GM19372 (cell line): ENCODE data around the gene ATP7A.
"Not testable (repeated sequence)": the region's sequence is repeated elsewhere in the genome, so short reads cannot be mapped to it uniquely, and the experiment has no call there.

Source experiments
- ATAC-seq: cut with Tn5 transposase; IDR thresholded peaks from one replicate; pipeline ENCODE4 v1.9.1; 2021; ENCODE audit warnings: mild to moderate bottlenecking, low read depth, moderate library complexity; ENCODE audit not compliant: unreplicated experiment

ATP7A gene

DNA sequence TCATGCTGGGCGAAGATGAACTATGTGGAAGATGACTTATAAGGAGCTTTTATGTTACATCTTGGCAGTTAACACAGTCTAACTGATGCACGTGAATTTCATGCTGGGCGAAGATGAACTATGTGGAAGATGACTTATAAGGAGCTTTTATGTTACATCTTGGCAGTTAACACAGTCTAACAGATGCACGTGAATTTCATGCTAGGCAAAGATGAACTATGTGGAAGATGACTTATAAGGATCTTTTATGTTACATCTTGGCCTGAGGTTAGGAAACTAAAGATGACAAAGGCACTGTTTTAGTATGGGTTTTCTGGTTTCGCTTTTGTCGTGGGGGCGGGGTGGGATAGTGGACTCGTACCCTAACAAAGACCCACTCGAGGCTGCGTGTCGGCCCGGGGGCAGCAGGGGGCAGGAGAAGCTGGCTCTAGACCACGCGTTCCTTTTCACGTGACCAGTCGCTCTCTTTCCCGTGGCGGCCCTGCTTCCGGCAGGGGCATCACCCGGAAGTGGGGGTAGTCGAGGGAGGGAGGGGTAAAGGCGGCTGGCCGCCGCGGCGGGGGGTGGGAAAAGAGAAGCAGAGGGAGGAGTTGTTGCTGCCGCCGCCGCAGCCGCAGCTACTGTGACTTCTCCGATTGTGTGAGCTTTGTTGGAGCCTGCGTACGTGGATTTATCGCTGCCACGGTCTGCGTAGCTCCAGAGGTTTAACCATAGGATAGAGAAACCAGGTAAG is at the start of gene ATP7A:
Gene ATP7A, plus strand, starts transcription at position 586 of the 733 bp plus-strand sequence. CDS start 60,949 bp downstream, outside the sequence.
- ATAC-seq: peak; percentile 97

DNA sequence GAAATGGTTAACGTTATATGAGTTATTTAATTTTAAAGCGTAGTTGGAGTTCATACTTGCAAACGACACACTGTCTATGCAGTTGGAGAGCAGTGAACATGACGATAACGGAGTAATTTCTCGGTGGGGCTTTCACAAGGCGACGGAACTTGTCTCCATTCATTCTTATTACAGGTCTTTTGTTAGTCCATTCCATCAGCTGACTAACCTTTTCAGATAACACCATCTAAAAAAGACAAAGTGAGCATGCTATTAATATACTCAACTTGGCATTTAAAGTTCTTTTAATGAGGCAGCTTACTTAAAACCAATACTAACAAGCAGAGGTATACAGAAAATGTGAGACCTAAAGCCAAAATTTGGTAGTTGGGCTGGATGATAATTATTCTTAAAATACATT is 35.1 kb upstream of the ATP7A start:
- no peak for ATAC-seq

DNA sequence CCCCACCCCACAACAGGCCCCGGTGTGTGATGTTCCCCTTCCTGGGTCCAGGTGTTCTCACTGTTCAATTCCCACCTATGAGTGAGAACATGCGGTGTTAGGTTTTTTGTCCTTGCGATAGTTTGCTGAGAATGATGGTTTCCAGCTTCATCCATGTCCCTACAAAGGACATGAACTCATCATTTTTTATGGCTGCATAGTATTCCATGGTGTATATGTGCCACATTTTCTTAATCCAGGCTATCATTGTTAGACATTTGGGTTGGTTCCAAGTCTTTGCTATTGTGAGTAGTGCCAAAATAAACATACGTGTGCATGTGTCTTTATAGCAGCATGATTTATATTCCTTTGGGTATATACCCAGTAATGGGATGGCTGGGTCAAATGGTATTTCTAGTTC is 29.1 kb upstream of the ATP7A start:
- ATAC-seq: not testable (repeated sequence)

DNA sequence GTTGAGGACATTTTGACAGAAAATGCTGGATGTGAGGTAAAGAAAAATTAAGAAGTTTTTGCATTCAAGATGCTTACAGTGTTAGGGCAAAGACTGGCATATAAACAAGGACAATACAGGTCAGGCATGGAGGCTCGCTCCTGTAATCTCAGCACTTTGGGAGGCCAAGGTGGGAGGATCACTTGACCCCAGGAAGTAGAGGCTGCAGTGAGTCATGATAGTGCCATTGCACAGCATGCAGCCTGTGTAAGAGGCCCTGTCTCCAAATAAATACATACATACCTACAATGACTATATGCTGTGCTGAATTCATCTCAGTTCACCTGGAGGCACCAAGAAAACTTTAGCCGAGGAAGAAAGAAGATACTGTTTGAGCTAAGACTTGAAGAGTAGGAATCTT is 17.6 kb upstream of the ATP7A start:
- ATAC-seq: no peak

DNA sequence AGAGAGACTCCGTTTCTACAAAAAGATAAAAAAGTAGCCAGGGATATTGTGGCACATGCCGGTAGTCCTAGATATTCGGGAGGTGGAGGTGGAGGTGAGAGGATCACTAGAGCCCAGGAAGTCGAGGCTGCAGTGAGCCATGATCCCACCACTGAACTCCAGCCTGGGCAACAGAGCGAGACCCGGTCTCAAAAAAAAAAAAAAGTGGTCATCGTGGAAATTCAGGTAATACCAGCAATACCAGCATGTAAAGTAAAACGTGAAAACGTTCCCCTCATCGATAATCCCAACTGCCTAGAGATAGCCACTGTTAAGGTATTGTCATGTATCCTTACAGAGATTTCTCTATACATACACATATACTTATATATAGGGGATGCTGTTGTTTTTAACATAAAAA is 16.8 kb upstream of the ATP7A start:
- no peak for ATAC-seq

DNA sequence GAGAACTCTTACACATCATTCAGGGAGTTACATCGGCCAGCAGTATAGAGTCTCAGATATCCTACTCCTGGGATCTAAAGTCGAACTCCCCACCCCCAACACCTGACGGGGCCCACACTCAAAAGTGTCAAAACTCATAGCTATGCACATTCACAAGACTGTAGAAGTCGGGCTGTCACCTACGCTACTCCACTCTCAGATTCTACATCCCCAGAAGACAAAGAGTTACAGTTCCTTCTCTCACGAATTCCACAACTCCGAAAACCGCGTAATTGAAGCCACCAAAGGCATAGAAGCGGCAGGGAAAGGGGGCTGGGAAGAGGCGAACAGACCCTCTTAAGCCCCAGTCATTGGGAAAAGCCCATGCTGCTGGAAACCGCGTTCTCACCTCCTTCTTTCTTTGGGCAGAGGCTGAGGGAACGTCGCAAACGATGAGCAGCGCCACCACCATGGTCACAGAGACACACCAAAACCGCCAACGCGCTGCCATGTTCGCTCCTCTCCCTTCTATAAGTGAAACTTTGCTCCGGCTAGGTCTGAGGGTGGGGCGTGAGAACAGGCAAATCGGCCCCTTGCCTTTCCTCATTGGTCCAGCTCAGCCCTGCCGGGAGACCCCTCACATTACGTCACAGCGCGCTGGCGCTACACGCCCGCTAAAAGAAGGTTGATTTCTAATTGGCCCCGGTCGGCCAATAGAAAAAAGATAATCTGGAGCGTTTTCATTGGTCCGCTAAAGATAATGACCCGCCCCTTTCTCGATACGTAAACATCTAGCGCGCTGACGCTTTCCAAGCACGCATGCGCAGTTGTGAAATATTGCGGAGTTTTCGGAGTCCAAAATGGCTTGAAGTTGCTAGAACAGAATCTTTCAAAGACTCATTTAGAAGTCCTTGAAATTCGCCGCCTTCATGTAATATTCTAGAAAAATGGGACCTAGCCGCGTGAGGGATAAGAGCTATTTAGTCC is 15.3 kb upstream of the ATP7A start, which contains the start of gene MAGT1:
Gene MAGT1, minus strand, starts transcription at position 515 of the 966 bp plus-strand sequence. Its CDS starts 25 bp downstream, at position 490.
- peak; percentile 91 for ATAC-seq

DNA sequence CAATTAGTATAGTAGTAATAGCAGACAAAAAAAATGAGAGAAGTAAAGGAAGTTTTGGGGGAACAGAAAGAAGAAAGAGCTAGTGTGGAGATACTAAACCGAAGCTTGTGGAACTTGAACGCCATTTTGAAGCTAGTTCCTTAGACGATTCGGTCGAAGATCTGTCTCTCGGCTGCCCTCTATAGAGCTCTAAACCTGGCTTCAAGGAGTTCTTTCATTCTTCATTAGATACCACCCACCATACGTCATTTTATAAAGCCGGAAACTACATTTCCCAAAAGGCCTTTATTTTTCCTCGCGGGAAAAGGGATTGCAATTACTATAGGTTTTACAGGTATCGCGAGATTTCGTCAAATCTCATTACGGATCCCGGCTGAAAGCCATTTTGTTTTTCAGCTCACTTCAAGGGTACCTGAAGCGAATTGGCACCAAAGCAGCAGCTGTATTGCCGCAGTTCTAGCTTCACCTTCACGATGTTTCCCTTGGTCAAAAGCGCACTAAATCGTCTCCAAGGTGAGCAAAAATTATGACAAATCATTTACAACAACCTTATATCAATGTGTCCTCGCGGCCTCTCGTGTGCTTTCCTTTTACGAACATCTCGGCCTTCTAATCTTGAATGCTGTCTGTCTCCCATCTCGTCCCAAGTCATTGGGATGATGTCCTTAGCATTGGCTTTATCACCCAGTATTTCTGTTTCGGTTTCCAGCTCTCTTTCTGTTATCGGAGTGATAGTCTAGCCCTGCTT is 11.2 kb upstream of the ATP7A start, which contains the start of gene COX7B:
Gene COX7B, plus strand, starts transcription at position 388 of the 748 bp plus-strand sequence. Its CDS starts 86 bp downstream, at position 474.
- peak; percentile 53 for ATAC-seq

DNA sequence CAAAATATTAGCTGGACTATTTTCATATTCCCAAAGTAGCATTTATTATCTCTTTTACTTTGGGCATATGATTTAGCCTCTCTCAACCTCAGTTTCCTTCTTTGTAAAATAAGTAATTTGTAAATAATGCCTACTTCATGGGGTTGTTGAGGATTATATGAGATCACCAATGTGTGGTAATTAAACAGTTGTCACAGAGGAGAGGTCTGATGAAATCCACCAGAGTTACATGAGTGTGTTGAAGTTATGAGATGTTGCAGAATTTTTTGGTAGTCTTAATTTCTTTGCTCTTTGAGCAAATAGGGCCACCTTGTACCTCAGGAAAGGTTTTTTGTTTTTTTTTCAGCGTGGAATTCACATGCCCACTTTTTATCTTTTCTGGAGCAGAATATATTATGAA is 9.8 kb upstream of the ATP7A start:
- ATAC-seq: no peak

DNA sequence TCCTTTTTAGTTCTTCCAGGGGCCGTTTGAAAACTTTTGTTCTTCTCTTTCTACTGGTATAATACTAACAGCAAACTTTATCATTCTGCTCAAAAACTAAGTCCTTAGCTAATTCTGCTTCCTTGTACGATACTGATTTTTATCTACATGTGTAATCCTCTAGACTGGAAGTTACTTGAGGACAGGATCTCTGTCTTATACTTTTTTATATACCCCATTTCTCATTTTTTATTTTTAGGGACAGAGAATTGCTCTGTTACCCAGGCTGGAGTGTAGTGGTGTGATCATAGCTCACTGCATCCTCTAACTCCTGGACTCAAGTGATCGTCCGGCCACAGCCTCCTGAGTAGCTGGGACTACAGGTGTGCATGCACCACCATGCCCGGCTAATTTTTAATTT is 9.0 kb upstream of the ATP7A start:
- no peak for ATAC-seq

DNA sequence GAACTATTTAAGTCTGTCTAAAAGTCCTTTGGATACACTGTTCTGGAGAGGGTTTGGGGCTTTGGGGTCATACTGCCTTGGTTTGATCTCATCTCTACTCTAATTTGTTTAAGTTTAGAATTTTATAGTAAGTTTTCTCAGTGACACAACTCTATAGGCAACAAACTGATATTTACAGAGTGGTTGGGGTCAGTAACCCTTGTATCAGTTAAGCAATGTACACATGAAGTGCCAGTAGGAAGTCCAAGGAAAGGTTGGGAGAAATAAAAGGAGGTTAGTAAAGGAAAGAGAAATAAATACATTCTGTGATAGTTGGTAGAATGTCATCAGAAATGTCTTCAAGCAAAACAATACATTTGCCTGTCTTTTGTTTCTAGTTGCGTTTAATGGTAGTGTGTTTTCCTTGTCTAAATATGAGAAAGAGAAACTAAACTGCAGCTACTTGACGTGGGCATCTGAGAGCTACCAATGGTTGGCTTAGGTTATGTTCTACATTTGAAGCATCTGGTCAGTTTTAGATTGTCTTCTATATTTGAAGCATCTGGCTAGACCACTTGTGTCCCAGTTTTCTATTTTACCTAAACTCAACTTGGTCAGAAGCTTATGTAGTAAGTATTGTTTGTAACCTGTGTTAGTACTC is 6.9 kb downstream of the ATP7A start:
- no peak for ATAC-seq

DNA sequence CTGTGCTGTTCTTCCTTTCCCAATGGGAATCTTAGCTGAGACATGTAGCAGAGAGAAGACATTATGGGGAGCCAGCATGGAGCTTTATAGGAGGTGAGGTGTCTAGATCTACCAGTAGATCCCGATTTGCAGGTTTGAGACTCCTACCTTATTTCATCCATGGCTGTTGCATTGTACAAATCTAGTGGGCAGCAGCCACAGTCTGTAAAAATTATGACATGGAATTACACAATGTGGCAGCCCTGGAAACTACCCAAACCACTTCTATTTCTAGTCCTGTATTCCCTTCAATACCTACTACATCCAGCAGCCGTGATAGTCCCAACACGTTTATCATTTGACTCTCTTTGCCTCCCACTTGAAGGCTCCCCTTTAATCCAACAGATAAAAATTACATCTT is 8.1 kb downstream of the ATP7A start:
- ATAC-seq: no peak

DNA sequence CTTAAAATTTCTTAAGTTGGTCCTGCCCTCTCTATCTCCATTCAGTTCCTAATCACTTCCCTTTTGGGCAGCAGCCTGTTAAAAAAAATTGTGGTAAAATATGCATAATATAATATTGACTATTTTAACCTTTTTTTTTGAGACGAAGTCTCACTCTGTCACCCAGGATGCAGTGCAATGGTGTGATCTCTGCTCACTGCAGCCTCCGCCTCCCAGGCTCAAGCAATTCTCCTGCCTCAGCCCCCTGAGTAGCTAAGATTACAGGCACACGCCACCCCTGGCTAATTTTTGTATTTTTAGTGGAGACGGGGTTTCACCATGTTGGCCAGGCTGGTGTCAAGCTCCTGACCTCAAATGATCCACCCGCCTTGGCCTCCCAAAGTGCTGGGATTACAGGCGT is 8.9 kb downstream of the ATP7A start:
- not testable (repeated sequence) for ATAC-seq

DNA sequence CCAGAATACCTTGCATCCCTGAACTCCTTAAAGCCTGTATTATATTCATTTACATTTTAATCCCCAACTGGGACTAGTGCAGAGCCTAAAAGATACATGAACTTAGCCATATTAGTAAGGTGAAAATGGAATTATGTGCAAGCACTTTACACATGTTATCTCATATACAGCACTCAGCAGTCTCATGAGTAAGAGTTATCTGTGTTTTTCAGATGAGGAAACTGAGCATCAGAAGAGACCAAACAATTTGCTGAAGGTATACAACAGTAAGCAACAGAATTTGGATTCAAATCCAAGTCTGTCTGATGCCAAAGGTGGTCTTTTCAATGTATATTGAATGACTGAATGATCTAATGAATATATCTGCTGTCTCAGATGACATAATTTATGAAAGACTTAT is 12.3 kb downstream of the ATP7A start:
- ATAC-seq: no peak

DNA sequence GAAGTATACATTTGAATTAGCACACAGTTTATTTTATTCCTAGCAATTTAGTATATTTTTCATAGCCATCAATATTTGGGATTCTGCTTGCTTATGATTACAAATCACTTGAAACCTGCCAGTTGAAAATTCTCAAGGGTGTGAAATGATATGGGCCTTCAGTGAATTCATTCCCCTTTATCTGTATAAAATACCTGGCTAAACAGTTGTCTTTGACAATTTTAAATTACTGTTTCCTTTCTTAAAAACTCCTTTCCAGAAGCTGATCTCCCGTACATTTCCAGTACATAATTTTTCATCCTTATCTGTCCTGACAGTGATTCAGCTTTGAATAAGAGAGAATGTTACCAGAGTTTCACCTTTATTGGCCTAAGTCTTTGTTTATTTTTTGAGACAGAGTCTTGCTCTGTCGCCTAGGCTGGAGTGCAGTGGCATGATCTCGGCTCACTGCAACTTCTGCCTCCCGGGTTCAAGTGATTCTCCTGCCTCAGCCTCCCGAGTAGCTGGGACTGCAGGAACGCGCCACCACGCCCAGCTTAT is 13.9 kb downstream of the ATP7A start:
- no peak for ATAC-seq

DNA sequence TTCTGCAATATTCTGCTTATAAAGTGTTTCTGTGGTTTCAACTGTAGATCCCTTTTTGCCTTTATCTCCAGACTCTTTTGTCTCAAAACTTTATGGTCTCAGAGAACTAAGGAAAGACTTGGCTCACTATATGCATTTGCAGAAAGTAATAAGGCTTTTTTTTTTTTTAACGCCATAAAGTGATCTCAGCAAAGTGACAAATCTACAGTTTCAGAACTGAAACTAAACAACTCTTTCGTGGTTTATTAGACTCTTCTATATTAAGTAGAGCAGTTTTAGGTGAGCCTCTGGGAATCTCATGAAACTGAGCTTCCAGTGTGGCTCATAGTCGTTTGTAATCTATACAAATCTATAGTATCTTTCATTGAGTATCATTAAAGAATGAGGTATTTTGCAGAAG is 15.3 kb downstream of the ATP7A start:
- ATAC-seq: no peak

DNA sequence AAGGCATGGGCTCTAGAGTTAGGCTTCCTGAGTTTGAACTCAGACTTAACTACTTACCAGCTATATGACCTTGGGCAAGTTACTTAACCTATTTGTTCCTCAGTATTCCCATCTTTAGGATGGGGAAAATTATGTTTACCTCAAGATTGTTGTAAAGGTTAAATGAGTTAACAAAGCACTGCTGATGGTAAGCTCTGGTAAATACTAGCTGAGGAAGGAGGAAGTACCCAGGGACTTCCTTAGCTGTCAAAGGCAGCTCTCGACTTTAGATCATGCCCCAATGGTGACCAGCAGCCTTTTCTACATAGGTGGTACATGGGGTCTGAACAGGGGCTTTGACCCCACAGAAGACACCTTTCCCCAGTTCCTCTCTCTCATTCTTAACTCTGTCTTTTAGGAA is 20.1 kb downstream of the ATP7A start:
- no peak for ATAC-seq

DNA sequence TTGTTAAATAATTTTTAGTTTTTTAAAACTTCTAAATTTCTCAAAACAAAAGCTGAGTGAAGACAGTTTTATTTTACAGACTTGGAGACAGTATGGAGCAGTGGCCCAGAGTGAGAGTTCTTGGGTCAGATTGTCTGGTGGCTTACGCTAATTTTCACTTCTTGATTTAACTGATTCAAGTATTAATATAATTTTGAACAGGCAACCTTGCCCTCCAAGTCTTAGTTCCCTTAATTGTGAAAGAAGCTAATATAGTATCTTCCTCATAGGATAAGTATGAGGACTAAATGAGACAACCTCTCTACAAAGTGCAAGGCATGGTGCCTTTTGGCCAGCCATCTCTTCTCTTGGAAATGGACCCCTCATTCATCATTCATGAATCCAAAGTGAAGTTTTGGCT is 25.4 kb downstream of the ATP7A start:
- no peak for ATAC-seq

DNA sequence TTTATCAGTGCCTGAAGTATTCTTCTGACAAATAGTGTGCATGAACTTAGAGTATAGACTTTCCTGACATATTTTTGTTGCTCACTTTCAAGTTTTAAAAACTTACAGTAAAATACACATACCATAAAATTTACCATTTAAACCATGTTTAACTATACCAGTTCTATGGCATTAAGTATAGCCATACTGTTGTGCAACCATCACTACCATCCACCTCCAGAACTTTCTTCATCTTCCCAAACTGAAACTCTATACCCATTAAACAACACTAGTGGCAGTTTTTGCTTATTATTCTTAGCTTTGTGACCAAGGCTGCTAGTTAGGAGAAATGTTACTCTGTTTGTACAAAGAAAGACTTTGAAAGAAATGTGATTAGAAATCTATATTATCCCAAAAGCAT is 25.8 kb downstream of the ATP7A start:
- no peak for ATAC-seq

DNA sequence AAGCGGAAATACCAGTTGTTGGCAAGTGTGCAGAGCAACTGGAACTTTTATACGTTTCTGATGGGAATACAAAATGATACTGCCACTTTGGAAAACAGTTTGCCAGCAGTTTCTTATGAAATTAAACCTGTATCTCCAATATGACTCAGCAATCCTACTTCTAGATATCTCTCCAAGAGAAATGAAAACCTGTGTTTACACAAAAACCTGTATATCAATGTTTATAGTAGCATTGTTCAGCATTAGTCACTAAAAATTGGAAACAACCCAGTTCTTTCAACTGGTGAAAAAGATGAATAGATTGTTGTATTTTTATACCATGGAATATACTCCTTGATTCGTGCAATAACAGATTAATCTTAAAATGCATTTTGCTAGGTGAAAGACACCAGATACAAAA is 26.8 kb downstream of the ATP7A start:
- no peak for ATAC-seq
